WERI-Rb-1 (cell line): ENCODE results near the gene AXDND1.
"Not testable (repeated sequence)": the region's sequence is repeated elsewhere in the genome, so short reads cannot be mapped to it uniquely, and the experiment has no call there.

Experiments
- DNase-seq: peaks from one replicate; pipeline ENCODE4 v3.0.0-alpha.2; 2020
- H3K27ac ChIP-seq: fragments of 250-450 bp; sonication (Bioruptor Pico); 2 replicates; pipeline ENCODE4 v1.5.1; 2020; ENCODE audit warnings: mild to moderate bottlenecking, moderate library complexity
- H3K27me3 ChIP-seq: fragments of 250-450 bp; sonication (Bioruptor Pico); 2 replicates; pipeline ENCODE4 v1.5.1; 2021; ENCODE audit warnings: mild to moderate bottlenecking, low read depth, moderate library complexity; ENCODE audit not compliant: insufficient read depth, severe bottlenecking
- H3K36me3 ChIP-seq: fragments of 250-450 bp; sonication (Bioruptor Pico); 2 replicates; pipeline ENCODE4 v1.5.1; 2020; ENCODE audit warnings: mild to moderate bottlenecking, moderate library complexity
- H3K4me3 ChIP-seq: 2 replicates; pipeline ENCODE4 v1.5.1; 2011; ENCODE audit warnings: low read depth, mild to moderate bottlenecking, control low read depth, low read length
- H3K9me3 ChIP-seq: fragments of 250-450 bp; sonication (Bioruptor Pico); 2 replicates; pipeline ENCODE4 v1.5.1; 2021; ENCODE audit warnings: mild to moderate bottlenecking, moderate library complexity; ENCODE audit not compliant: severe bottlenecking
- CTCF ChIP-seq: IDR thresholded peaks from 2 replicates; pipeline ENCODE4 v1.5.1; 2011; ENCODE audit warnings: low read depth, mild to moderate bottlenecking, control low read depth, inconsistent platforms, low read length

Gene AXDND1

GRCh38 chr1:179516976-179517705 lies 151.4 kb downstream of the AXDND1 start:
- peaks cover 11% of the 10 kb centered on the region for H3K27me3 ChIP-seq
- no peaks in the 10 kb centered on the region for H3K9me3 ChIP-seq

GRCh38 chr1:179518544-179518943 lies 152.8 kb downstream of the AXDND1 start:
- H3K27me3 ChIP-seq, result peaks cover 11% of the 10 kb centered on the region
- not testable (repeated sequence) for H3K4me3 ChIP-seq, DNase-seq, H3K36me3 ChIP-seq, H3K9me3 ChIP-seq, H3K27ac ChIP-seq

More at GRCh38 chr1:179516976-179517705, 151.4 kb downstream of the AXDND1 start:
- Histone ChIP-seq H3K27ac (no peak overlapping the region), H3K4me3 (no peak overlapping the region), H3K36me3 (no peaks in the 10 kb centered on the region)
- no peak for DNase-seq
- TF ChIP-seq CTCF, result no peak

- peaks cover 22% of the 10 kb centered on the region for H3K27me3 ChIP-seq
- H3K4me3 ChIP-seq, result no peak overlapping the region
- H3K27ac ChIP-seq, result no peak overlapping the region
- no peak for DNase-seq
- no peaks in the 10 kb centered on the region for H3K9me3 ChIP-seq
- no peak for TF ChIP-seq CTCF
- no peaks in the 10 kb centered on the region for H3K36me3 ChIP-seq
Observed at GRCh38 chr1:179529482-179530195, 163.9 kb downstream of the AXDND1 start.

GRCh38 chr1:179530352-179530751 lies 164.6 kb downstream of the AXDND1 start:
- no peaks in the 10 kb centered on the region for H3K36me3 ChIP-seq
- peaks cover 17% of the 10 kb centered on the region for H3K27me3 ChIP-seq
- no peak overlapping the region for H3K27ac ChIP-seq
- TF ChIP-seq CTCF, result no peak
- H3K9me3 ChIP-seq, result no peaks in the 10 kb centered on the region
- DNase-seq, result no peak
- H3K4me3 ChIP-seq, result no peak overlapping the region

GRCh38 chr1:179541774-179542173 lies 176.0 kb downstream of the AXDND1 start:
- H3K36me3 ChIP-seq, result no peaks in the 10 kb centered on the region
- no peak for TF ChIP-seq CTCF
- no peak overlapping the region for H3K27ac ChIP-seq
- peaks cover 14% of the 10 kb centered on the region for H3K9me3 ChIP-seq
- H3K27me3 ChIP-seq, result peaks cover 20% of the 10 kb centered on the region
- DNase-seq, result no peak
- no peak overlapping the region for H3K4me3 ChIP-seq

- Histone ChIP-seq H3K36me3 (no peaks in the 10 kb centered on the region), H3K4me3 (no peak overlapping the region), H3K27me3 (peaks cover 16% of the 10 kb centered on the region), H3K27ac (no peak overlapping the region), H3K9me3 (peaks cover 7% of the 10 kb centered on the region)
- no peak for DNase-seq
- no peak for TF ChIP-seq CTCF
Observed at GRCh38 chr1:179545321-179545720, 179.6 kb downstream of the AXDND1 start.
